ENCODE data around the gene PCDH1. TPM values are rescaled to one million over a fixed set of nuclear protein-coding genes. Genes with fewer than 3 reads are reported as not detected.

Gene PCDH1
- total RNA-seq, 2 experiments from 2014 or later = not detected

DNA sequence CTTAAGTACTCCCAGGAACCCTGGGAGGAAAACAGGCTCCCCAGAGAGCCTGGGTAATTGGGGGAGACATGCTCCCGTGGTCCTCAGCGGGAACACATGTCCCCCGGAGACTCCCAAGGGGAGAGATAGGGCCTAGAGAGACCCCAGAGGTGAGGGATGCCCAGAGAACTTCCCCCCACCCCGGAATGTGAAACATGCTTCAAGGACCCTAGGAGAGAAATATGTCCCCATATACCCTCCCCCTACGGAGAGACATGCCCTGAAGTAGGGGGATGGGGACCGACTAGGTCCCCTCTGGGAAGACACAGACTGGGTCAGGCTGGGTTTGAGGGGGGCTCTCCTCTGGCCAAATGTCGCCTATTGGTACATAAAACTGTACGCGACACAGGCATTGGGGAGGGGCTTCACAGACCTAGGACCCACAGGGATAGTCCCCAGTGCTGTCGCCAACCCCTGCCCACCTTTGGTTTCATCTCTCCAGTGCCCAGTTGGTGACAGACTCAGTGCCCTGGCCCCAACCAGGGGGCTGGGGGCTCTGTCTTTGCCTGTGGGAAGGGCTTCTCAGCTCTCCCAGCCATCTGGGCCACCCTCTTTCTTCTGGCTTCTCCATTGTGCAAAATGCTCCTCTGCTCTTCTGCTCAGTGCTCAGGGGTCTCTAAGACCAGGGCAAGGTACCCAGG lies 26.9 kb downstream of the PCDH1 start:
- no peak for DNase-seq
- Mint-ChIP-seq H3K27ac (peak overlapping the region; percentile 48), H3K36me3 (no peaks in the 10 kb centered on the region), H3K27me3 (peaks cover 2% of the 10 kb centered on the region), H3K4me1 (peaks cover 9% of the 10 kb centered on the region), H3K9me3 (no peaks in the 10 kb centered on the region), H3K4me3 (peak overlapping the region; percentile 28)
- ATAC-seq (ENCODE audit: low read depth) = no peak
- POLR2A ChIA-PET = no interaction called here

DNA sequence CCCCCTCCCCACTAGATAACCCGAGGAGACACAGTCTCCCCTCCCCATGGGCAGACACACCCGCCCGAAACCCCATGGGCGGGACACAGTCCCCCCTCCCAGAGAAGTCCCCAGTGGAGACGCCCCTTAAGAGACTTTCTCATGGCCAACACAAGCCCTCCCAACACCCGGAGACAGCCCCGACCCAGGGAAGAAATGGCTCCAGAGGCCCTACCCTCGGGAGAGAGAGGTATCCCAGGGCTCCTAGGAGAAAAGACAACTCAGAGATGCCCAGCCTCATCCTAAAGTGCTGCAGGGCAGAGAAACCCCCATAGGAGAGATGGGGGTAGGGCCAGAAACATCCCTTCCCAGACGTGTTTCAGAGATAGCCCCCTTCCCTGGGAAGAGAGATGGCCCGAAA lies 27.4 kb downstream of the PCDH1 start:
- DNase-seq = no peak
- ATAC-seq (ENCODE audit: low read depth) = no peak
- peaks cover 13% of the 10 kb centered on the region for H3K4me1 Mint-ChIP-seq
- POLR2A ChIA-PET = interaction anchor here (0.7 to 2.1 kb wide), 7 partner anchors 25 to 214 kb away, joined by 3 to 14 read pairs (median 5); partner anchors contain the start of genes DELE1, HDAC3, RELL2 and RNF14
- no peaks in the 10 kb centered on the region for H3K9me3 Mint-ChIP-seq
- H3K4me3 Mint-ChIP-seq = peak overlapping the region; percentile 59
- H3K36me3 Mint-ChIP-seq = no peaks in the 10 kb centered on the region
- H3K27ac Mint-ChIP-seq = peak overlapping the region; percentile 68
- peaks cover 2% of the 10 kb centered on the region for H3K27me3 Mint-ChIP-seq

DNA sequence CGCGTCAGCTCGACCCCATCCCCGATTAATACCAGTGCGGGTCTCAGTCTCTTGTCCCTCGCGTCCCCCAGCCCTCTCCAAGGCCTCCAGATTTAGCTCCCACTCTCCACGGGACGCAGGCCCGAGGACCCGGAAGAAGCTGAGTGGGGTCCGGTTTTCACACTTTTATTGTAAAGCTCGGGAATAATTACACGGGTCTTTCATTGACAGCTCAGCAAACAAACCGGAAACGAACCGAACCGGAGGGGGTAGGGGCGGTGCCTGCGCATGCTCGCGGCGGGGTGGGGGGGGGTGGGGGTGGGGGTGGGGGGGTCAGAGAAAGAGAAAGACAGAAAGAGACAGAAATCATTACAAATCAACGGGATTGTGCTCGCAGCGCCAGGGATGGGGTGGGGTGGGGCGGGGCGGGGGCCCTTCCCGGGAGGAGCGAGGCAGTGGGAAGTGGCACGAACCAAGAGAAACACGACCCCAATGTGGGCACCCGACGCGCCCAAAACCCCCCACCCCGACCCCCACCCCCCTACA lies 27.9 kb downstream of the PCDH1 start:
- POLR2A ChIA-PET = interaction anchor here (0.5 to 2.1 kb wide), 8 partner anchors 25 to 235 kb away, joined by 3 to 14 read pairs (median 5); partner anchors contain the start of genes DELE1, HDAC3, RELL2 and RNF14
- H3K4me1 Mint-ChIP-seq = peaks cover 14% of the 10 kb centered on the region
- peaks cover 2% of the 10 kb centered on the region for H3K27me3 Mint-ChIP-seq
- DNase-seq = peak; percentile 67
- H3K27ac Mint-ChIP-seq = peak overlapping the region; percentile 80
- peak overlapping the region; percentile 90 for H3K4me3 Mint-ChIP-seq
- peak; percentile 5 for ATAC-seq (ENCODE audit: low read depth)
- no peaks in the 10 kb centered on the region for H3K36me3 Mint-ChIP-seq
- no peaks in the 10 kb centered on the region for H3K9me3 Mint-ChIP-seq

DNA sequence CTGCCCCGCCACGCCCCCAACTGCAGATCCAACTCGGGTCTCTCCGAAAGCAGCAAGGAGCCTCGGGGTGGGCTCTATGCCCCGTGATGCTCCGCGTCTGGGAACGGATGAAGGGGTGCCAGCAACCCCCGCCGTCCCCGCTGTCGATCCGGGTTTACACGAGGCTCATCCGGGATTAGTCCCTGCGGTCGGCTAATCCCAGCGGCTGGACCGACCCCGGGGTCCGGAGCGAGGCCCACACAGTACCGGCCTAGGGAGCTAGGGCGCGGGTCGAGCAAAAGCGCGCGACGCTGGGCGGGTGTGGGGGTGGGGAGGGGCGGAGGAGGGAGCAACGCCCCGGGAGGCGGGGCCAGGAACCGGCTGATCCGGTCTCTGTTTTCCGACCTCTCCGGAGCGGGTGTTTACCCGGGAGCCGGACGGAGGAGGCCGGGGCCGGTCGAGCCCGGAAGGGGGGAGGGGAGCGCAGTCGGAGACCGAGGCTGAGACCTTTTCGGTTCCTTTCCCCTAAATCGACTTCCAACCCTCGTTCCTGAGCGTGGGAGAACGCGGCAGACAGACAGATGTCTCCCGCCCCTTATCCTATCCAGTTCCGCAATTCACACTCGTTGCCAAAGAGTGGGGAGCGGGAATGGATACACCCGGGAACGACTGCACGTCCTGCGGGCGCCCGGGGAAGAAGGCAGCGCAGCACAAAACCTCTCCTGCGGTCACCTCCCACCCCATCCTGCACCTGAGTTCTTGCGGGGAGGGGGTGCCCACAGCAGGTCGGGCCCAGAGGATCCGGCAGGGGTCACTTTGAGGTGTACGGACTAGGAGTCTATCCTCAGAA lies 28.6 kb downstream of the PCDH1 start:
- no peaks in the 10 kb centered on the region for H3K9me3 Mint-ChIP-seq
- H3K27me3 Mint-ChIP-seq = peaks cover 2% of the 10 kb centered on the region
- POLR2A ChIA-PET = interaction anchor here (0.5 to 2.1 kb wide), 11 partner anchors 9 to 235 kb away, joined by 3 to 14 read pairs (median 3); partner anchors contain the start of genes HDAC3, RELL2 and RNF14
- H3K4me3 Mint-ChIP-seq = peak overlapping the region; percentile 90
- peak; percentile 78 for ATAC-seq (ENCODE audit: low read depth)
- no peaks in the 10 kb centered on the region for H3K36me3 Mint-ChIP-seq
- peak overlapping the region; percentile 91 for H3K27ac Mint-ChIP-seq
- peaks cover 15% of the 10 kb centered on the region for H3K4me1 Mint-ChIP-seq
- DNase-seq = peak; percentile 81

DNA sequence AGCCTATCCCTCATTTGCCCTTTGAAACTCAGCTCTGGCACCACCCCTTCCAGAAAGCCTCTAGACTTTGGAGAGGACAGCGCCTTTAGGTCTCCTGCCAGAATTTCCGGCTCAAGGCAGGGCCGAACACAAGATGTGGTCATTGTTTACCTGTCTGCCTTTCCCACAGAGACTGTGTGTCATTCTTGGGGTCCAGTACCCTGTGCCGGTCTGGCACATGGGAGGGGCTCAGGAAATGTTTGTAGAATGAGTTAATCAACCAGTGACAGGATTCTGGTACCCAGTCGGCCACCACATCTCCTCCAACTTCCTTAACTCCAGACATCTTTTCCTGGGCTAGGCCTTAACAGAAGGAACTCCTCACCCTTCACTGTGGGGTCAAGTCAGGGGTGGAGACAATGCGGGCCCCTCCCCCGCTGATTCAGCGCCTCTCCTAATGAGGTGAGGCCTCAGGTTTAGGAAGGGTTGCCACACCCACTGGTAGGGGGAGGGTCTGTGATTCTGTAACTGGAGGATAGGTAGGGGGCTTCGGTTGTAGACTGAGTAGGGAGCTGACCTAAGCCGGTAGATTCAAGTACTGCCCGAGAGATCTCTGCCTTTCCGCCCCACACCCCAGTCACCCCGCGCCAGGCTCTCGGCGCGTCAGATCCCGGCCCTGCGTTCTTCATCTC lies 29.3 kb downstream of the PCDH1 start:
- DNase-seq = no peak
- POLR2A ChIA-PET = interaction anchor here (0.6 to 2.1 kb wide), 8 partner anchors 9 to 212 kb away, joined by 3 to 14 read pairs (median 4); partner anchors contain the start of genes HDAC3, RELL2 and RNF14
- Mint-ChIP-seq H3K4me1 (peaks cover 15% of the 10 kb centered on the region), H3K27ac (peak overlapping the region; percentile 91), H3K9me3 (no peaks in the 10 kb centered on the region), H3K27me3 (peaks cover 4% of the 10 kb centered on the region), H3K36me3 (no peaks in the 10 kb centered on the region), H3K4me3 (peak overlapping the region; percentile 90)
- ATAC-seq (ENCODE audit: low read depth) = peak; percentile 10

DNA sequence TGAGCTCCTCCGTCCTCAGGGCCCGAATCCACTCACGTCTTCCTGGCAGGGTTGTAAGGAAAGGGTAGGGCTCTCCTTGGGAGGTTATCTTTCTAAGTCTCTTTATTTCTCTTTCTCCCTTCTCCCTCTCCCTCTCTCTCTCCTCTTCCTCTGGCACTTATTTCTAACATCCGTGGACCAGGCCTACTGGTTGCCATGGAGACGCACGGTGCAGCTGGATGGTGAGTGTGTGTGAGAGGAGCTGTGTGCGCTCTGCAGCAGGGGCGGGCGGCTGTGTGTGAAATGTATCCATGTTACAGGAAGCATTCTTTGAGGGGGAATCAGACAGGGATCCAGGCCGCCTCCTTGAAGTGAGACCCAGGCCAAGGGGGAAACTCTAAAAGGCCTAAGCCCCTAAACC lies 32.2 kb downstream of the PCDH1 start:
- Mint-ChIP-seq H3K27ac (no peak overlapping the region), H3K36me3 (no peaks in the 10 kb centered on the region), H3K4me1 (peaks cover 15% of the 10 kb centered on the region), H3K27me3 (peaks cover 11% of the 10 kb centered on the region), H3K4me3 (no peak overlapping the region), H3K9me3 (no peaks in the 10 kb centered on the region)
- ATAC-seq (ENCODE audit: low read depth) (no peak), DNase-seq (no peak)
- POLR2A ChIA-PET = no interaction called here

DNA sequence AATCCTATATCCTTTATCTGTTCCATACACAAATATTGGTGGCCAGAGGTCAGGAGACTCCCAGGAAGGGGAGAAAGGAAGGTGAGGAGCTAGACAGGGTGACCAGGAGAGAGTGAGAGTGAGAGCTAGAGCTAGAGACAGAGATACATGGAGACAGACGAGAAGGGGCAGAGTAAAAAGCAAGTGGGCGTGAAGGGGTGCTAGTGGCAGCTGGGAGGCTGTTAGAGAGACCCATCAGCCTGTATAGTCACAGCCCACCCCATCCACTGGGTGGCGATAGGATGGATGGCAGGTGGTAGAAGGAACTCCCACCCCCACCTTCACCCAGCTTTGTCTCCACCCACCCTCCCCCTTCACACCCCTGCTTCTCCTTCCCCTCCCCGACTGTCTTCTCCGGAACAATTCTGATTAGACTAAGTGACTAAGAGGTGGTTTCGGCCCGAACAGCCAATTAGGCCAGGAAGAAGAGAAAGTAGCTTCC lies 32.8 kb downstream of the PCDH1 start:
- Mint-ChIP-seq H3K4me3 (no peak overlapping the region), H3K4me1 (peaks cover 15% of the 10 kb centered on the region), H3K27me3 (peaks cover 16% of the 10 kb centered on the region), H3K36me3 (no peaks in the 10 kb centered on the region), H3K27ac (no peak overlapping the region), H3K9me3 (no peaks in the 10 kb centered on the region)
- DNase-seq = no peak
- POLR2A ChIA-PET = no interaction called here
- ATAC-seq (ENCODE audit: low read depth) = no peak

DNA sequence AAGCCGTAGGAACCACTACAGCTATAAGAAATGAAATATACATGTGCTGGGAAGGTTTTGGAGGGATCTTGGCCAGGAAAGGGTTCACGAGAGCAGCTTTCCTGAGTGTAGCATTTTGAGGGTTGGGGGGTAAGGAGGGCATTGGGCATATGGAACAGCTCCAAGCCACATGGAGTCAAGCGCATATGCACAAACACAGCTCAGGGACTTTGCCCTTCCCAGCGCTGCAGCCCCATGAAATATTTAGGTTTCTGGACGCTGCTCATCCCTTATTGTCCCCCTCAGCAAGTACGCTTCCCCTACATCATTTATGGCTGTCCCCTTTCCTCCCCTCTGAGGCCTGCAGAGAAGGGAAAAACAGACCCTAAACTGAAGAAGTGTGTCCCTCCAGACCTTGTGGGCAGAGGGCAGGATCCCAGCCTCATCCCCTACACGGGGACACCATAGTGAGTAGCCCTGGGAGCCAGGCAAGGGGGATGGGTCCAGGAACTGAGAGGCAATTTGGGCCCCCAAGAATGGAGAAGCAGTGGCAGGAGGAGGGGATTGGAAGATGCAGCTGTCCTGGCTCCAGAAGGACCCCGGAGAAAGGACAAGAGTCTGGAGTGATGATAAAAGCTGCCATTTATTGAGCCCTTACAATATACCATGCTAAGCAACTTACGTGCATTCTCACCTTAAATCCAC lies 33.7 kb downstream of the PCDH1 start:
- ATAC-seq (ENCODE audit: low read depth) = no peak
- H3K9me3 Mint-ChIP-seq = no peaks in the 10 kb centered on the region
- peaks cover 17% of the 10 kb centered on the region for H3K4me1 Mint-ChIP-seq
- H3K4me3 Mint-ChIP-seq = no peak overlapping the region
- no peaks in the 10 kb centered on the region for H3K36me3 Mint-ChIP-seq
- no peak overlapping the region for H3K27ac Mint-ChIP-seq
- peaks cover 16% of the 10 kb centered on the region for H3K27me3 Mint-ChIP-seq
- POLR2A ChIA-PET = no interaction called here
- DNase-seq = no peak

DNA sequence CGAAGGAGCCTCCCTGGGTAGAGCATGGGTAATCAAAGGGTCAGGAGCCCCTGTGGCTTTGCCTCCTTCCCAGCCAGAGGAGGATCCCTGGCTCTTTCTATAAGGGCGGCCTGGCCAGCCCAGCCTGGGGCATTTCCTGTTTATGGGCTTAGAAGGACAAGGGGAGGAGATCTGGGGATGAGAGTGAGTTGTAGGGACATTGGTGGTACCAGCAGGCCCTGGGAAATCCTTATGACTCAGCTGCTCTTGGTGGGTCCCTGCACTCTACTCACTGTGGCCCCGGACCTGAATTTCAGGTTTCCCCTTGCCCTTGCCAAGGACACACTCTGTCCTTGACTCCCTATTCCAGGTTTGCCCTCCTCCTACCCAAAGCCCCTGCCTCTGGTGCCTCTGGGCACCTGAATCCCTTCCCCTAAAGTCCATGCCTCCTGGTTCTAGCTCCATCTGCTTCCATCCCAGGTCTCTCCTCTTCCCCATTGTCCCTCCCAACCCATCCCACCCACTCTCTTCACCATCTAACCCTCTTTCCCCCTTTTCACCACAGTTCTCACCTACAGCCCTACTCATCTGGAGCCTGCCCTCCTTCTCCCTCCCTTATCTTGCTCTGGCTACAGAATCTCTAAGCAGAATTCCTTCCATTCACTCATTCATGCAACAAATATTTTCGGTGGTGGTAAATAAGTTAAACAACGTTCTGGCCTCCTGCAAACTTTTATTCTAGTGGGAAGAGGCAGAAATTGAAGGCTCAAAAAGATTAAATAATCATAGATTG lies 34.9 kb downstream of the PCDH1 start:
- no peaks in the 10 kb centered on the region for H3K9me3 Mint-ChIP-seq
- no peaks in the 10 kb centered on the region for H3K36me3 Mint-ChIP-seq
- H3K27ac Mint-ChIP-seq = no peak overlapping the region
- no peak for ATAC-seq (ENCODE audit: low read depth)
- peaks cover 9% of the 10 kb centered on the region for H3K4me1 Mint-ChIP-seq
- no peak for DNase-seq
- H3K27me3 Mint-ChIP-seq = peaks cover 14% of the 10 kb centered on the region
- POLR2A ChIA-PET = no interaction called here
- H3K4me3 Mint-ChIP-seq = no peak overlapping the region

DNA sequence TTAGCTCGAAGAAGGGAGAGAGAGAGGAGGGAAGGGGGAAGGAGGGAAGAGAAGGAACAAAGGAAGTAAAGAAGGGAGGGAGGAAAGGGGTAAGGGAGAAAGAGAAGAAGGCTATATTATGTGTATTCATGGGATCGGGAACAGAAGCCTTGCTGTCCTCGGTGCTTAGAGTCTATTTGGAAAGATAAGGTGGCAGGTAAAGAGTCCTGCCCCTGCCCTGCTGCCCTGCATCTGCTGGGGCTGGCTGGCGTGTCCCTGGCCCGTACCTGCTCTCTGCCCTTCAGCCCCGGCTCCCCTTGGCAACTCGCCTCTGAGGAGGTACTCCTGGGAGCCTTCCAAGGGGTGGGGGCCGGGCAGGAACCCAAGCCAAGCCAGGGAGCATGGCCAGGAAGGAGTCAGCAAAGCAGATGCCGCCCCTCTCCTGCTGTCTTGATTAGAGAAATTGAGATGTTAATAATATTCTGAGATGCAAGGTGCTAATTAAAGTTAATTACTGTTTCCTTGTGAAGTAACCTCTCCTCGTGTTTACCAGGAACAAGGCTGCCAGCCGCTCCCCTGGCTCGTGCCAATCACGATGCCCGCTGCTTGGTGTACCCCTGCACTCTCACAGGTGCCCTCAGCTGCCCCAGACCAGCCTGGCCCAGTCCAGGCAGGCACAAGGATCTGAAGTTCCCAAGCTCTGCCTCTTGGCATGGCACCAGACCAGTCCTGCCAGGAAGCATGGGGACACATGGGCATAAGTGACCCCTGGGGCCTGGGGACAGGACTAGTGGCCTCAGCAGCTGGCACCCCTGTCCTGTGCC lies 36.6 kb downstream of the PCDH1 start:
- no peak overlapping the region for H3K27ac Mint-ChIP-seq
- DNase-seq (no peak), ATAC-seq (ENCODE audit: low read depth) (no peak)
- H3K4me3 Mint-ChIP-seq = no peak overlapping the region
- peaks cover 8% of the 10 kb centered on the region for H3K4me1 Mint-ChIP-seq
- POLR2A ChIA-PET = interaction anchor here (0.6 kb wide), 1 partner anchor 81 kb away, joined by 3 read pairs; no protein-coding TSS in a partner anchor
- no peaks in the 10 kb centered on the region for H3K36me3 Mint-ChIP-seq
- H3K9me3 Mint-ChIP-seq = no peaks in the 10 kb centered on the region
- H3K27me3 Mint-ChIP-seq = peaks cover 19% of the 10 kb centered on the region

DNA sequence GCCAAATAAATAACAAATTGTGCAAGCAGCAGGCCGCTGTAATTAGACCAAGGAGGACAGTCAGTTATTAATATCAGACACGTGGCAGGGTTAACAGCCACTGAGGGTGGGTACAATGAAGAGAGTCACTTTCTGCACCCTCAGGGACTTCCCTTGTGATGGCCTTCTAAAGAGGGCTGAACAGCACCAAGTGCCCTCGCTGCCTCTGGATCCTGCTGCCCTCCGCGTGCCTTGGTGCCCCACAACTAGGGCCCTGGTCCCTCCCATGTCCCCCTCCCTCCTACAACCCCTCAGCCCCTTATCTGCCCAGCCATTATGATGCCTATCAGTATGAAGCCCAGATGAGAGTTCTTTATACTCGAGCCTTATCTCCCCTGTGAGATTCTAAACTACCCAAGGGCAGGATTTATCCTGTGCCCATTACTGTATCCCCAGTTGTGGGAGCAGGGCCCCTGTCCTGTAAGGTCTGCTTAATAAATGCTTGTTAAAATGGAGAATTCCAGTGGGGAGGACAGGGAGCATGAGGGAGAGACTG lies 37.3 kb downstream of the PCDH1 start:
- Mint-ChIP-seq H3K27me3 (peaks cover 19% of the 10 kb centered on the region), H3K4me3 (no peak overlapping the region), H3K27ac (no peak overlapping the region), H3K36me3 (no peaks in the 10 kb centered on the region), H3K9me3 (no peaks in the 10 kb centered on the region), H3K4me1 (peaks cover 10% of the 10 kb centered on the region)
- ATAC-seq (ENCODE audit: low read depth) (no peak), DNase-seq (no peak)
- POLR2A ChIA-PET = interaction anchor here (1.3 kb wide), 1 partner anchor 9 kb away, joined by 3 read pairs; no protein-coding TSS in a partner anchor

Measured in activated naive CD8-positive, alpha-beta T cell treated with anti-CD3 and anti-CD28 coated beads, Interleukin-2, amount 10 ng/mL, durations not matched to agents 7 days and 5 days (primary cell).